ENCODE measurements around the gene LINGO1. TPM values are rescaled to one million over a fixed set of nuclear protein-coding genes. Genes with fewer than 3 reads are reported as not detected.

The LINGO1 gene
- total RNA-seq, 1 donor from 2014 or later = 18.3 TPM

DNA sequence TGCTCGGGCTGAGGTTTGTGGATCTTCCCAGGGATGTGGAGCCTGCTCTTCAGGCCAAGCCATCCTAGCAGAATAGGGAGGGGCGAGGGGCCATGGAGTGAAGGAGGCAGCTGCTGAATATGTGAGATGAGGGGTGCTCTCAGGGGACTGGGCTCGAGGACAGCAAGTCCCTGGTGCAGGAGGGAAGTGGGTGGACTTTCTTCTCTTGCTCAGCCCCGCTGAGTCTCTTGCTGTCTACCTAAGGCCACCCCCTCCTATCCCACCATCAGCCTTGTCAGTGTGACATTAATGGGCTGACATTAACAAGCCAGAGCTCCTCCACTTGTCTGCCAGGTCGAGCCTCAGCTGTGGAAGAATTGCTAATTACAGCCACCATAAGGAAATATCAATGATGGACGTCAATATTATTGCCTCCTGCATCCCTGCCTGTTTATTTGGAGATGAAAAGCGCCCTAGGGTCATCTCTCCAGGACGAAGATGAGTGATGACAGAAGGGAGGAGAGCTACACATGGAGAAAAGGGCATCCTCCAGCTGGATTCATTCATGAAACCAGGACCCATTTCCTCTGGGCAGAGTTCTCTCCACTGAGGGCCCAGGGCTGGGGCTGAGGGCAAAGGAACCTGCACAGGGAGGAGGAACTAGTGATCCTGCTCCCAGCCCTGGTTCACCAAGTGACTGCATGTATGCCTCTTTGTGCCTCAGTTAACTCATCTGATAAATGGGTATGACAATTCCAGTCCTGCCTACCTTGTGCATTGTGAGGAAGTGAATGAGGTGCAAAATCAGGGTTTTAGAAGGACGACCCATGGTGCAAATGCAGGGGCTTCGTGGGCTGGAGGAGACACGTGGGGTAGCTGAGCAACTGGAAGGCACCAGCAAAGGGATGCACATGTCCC, 34.9 kb upstream of the LINGO1 start:
- Histone ChIP-seq H3K27ac (no peak overlapping the region), H3K4me3 (no peak overlapping the region), H3K27me3 (no peaks in the 10 kb centered on the region), H3K9me3 (no peaks in the 10 kb centered on the region), H3K4me1 (no peaks in the 10 kb centered on the region), H3K36me3 (no peaks in the 10 kb centered on the region)
- TF ChIP-seq, protein P1, sequence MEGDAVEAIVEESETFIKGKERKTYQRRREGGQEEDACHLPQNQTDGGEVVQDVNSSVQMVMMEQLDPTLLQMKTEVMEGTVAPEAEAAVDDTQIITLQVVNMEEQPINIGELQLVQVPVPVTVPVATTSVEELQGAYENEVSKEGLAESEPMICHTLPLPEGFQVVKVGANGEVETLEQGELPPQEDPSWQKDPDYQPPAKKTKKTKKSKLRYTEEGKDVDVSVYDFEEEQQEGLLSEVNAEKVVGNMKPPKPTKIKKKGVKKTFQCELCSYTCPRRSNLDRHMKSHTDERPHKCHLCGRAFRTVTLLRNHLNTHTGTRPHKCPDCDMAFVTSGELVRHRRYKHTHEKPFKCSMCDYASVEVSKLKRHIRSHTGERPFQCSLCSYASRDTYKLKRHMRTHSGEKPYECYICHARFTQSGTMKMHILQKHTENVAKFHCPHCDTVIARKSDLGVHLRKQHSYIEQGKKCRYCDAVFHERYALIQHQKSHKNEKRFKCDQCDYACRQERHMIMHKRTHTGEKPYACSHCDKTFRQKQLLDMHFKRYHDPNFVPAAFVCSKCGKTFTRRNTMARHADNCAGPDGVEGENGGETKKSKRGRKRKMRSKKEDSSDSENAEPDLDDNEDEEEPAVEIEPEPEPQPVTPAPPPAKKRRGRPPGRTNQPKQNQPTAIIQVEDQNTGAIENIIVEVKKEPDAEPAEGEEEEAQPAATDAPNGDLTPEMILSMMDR (IDR thresholded peaks at IDR 0.05) = no peak
- no peak for DNase-seq (ENCODE audit: low spot score in 2 of 2)
- intact Hi-C loops (cut with DNase I) = no loop called here

DNA sequence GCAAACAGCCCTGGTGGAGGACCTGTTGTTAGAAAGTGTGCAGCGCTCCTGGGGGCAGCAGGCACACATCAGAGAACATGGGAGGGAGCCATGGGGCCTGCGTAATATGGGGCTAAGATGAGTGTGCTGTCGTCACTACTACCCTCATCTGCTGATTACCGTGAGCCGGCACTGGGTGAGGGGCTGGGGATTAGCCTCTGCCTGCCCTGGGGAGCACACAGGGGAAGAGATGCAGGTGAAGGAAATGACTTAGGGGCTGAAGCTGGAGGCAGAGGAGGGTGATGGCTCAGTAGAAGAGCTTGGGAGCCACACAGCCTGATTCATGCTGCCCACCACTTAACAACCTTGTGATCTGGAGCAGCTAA, 33.6 kb upstream of the LINGO1 start:
- Histone ChIP-seq H3K4me3 (no peak overlapping the region), H3K27me3 (no peaks in the 10 kb centered on the region), H3K27ac (no peak overlapping the region), H3K9me3 (no peaks in the 10 kb centered on the region), H3K4me1 (no peaks in the 10 kb centered on the region), H3K36me3 (no peaks in the 10 kb centered on the region)
- intact Hi-C loops (cut with DNase I) = no loop called here
- DNase-seq (ENCODE audit: low spot score in 2 of 2) = no peak
- TF ChIP-seq, protein P1 (IDR thresholded peaks at IDR 0.05) = no peak

DNA sequence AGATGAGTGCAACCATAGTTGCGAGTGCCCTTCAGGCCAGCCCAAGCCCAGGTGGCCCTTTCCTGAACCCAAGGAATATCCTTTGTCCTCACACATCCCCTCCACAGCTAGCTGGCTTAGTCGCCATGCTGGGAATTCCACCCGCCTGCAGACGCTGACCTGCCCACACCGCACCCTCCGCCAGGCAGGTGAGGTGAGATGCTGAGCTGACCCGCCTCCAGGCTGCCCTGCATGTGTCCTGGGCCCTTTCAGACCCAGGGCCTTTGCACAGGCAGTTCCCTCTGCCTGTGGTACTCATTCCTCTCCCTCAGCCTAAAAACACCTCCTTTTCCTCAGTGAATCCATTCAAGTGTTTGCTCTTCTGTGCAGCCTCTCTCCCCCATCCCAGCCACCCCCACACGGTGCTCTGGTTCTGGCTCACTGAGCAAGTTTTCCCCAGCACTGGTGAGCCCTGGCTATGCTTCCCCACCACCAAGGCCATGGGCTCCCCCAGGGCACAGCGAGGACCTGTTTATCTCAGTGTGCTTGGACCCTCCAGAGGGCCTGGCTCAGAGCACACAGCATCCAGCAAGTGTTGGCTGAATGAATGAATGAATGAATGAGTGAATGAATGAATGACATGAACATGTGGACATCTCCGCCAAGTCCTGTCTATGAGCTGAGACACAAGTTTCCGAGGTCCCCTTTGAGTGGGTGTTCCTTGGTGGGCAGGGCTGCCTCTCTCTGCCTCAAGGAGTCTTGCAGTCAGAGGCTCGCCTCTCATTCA, 33.0 kb upstream of the LINGO1 start:
- Histone ChIP-seq H3K27ac (no peak overlapping the region), H3K27me3 (no peaks in the 10 kb centered on the region), H3K4me3 (no peak overlapping the region), H3K9me3 (no peaks in the 10 kb centered on the region), H3K4me1 (no peaks in the 10 kb centered on the region), H3K36me3 (no peaks in the 10 kb centered on the region)
- intact Hi-C loops (cut with DNase I) = no loop called here
- TF ChIP-seq, protein P1 (IDR thresholded peaks at IDR 0.05) = no peak
- no peak for DNase-seq (ENCODE audit: low spot score in 2 of 2)

DNA sequence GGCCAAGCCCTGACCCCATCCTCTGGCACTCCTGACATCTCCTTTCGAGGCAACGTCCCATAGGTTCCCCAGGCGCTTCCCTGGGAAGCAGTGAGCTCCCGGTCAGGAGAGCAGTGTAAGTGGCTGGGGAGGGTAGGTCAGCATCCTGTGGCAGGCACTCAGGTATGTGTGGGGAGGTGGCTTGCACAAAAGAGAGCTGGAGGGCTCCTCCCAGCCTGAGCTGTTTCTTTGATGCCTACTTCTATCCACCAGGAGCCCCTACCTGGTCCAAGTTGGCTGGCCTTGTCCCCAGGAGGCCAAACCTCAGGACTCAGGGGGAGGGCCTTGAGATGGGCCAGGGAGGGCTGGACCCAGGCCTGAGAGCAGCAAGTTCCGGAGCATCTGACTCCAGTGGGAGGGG, 31.7 kb upstream of the LINGO1 start:
- no peaks in the 10 kb centered on the region for H3K36me3 ChIP-seq
- no peak overlapping the region for H3K4me3 ChIP-seq
- TF ChIP-seq, protein P1 (IDR thresholded peaks at IDR 0.05) = no peak
- H3K9me3 ChIP-seq = no peaks in the 10 kb centered on the region
- intact Hi-C loops (cut with DNase I) = no loop called here
- H3K27me3 ChIP-seq = no peaks in the 10 kb centered on the region
- no peak overlapping the region for H3K27ac ChIP-seq
- no peaks in the 10 kb centered on the region for H3K4me1 ChIP-seq
- DNase-seq (ENCODE audit: low spot score in 2 of 2) = no peak

DNA sequence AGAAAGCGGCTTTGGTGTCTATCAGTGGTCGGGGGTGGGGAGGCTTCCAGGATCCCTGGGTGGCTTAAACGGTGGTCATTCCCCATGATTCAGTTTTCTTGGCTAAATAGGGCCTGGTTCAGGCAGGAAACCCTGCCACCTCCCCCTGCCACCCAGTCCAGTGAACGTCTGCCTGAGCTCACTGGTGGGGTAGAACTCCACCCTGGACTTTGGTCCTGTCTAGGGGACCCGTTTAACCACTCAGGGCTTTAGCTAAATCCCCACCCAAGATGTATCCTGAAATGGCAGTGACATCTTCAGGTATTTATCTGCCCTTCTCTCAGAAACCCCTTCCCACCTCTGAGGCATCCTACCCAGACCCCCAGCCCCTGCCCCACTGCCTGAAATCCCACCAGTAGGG, 30.5 kb upstream of the LINGO1 start:
- intact Hi-C loops (cut with DNase I) = no loop called here
- no peak for DNase-seq (ENCODE audit: low spot score in 2 of 2)
- Histone ChIP-seq H3K4me1 (no peaks in the 10 kb centered on the region), H3K9me3 (no peaks in the 10 kb centered on the region), H3K36me3 (no peaks in the 10 kb centered on the region), H3K27ac (no peak overlapping the region), H3K27me3 (no peaks in the 10 kb centered on the region), H3K4me3 (no peak overlapping the region)
- TF ChIP-seq, protein P1 (IDR thresholded peaks at IDR 0.05) = no peak

All from ascending aorta (tissue), 2 donors.